H54 (cell line): ENCODE measurements around the gene PSIP1.
"Not testable (repeated sequence)": the region's sequence is repeated elsewhere in the genome, so short reads cannot be mapped to it uniquely, and the experiment has no call there.

Experiments used
- DNase-seq: peaks from one replicate; pipeline ENCODE4 v3.0.0; 2011; ENCODE audit warnings: low spot score, mixed read lengths; ENCODE audit not compliant: insufficient read length
- FAIRE-seq: peaks from 3 replicates; lab custom pipeline; 2011; peaks lifted over from hg19 to GRCh38; lab: Jason Lieb, UNC
- POLR2A ChIP-seq: IDR thresholded peaks from 2 replicates; pipeline ENCODE4 v1.6.1; 2011; ENCODE audit warnings: low read depth, mild to moderate bottlenecking, low read length

Gene PSIP1

GRCh38 chr9:15433191-15433590 lies 77.6 kb downstream of the PSIP1 start:
- DNase-seq (no peak), FAIRE-seq (no peak)
- TF ChIP-seq POLR2A: no peak

- no peak for TF ChIP-seq POLR2A
- DNase-seq (no peak), FAIRE-seq (no peak)
These were observed 79.6 kb downstream of the PSIP1 start for GRCh38 chr9:15430920-15431844.

- not testable (repeated sequence) for FAIRE-seq, DNase-seq
These were observed 83.1 kb downstream of the PSIP1 start for GRCh38 chr9:15427702-15428101.

GRCh38 chr9:15426019-15426418 lies 84.8 kb downstream of the PSIP1 start:
- FAIRE-seq (no peak), DNase-seq (no peak)
- no peak for TF ChIP-seq POLR2A

GRCh38 chr9:15423231-15423985 lies 87.4 kb downstream of the PSIP1 start:
- DNase-seq (no peak), FAIRE-seq (peak; percentile 53)
- no peak for TF ChIP-seq POLR2A

- peak; percentile 87 for DNase-seq
- peak; percentile 80 for TF ChIP-seq POLR2A
- peak; percentile 98 for FAIRE-seq
These were observed 88.2 kb downstream of the PSIP1 start, which contains the start of gene SNAPC3 for GRCh38 chr9:15422372-15423230. Gene SNAPC3, plus strand, starts transcription at chr9:15422876. Its CDS starts 4 bp downstream, at chr9:15422880.

- FAIRE-seq (peak; percentile 41), DNase-seq (no peak)
- TF ChIP-seq POLR2A: no peak
These were observed 88.8 kb downstream of the PSIP1 start for GRCh38 chr9:15421990-15422371.

GRCh38 chr9:15421532-15421931 lies 89.2 kb downstream of the PSIP1 start:
- FAIRE-seq (no peak), DNase-seq (no peak)
- no peak for TF ChIP-seq POLR2A

- DNase-seq: no peak
- TF ChIP-seq POLR2A: no peak
- FAIRE-seq: no peak
These were observed 90.0 kb downstream of the PSIP1 start for GRCh38 chr9:15420796-15421195.

GRCh38 chr9:15417626-15418025 lies 93.1 kb downstream of the PSIP1 start:
- DNase-seq (no peak), FAIRE-seq (no peak)
- no peak for TF ChIP-seq POLR2A

- DNase-seq (no peak), FAIRE-seq (no peak)
- no peak for TF ChIP-seq POLR2A
These were observed 93.9 kb downstream of the PSIP1 start for GRCh38 chr9:15416880-15417279.
